HG03342 (cell line): ENCODE measurements around the gene APRT.

Experiments used
- ATAC-seq: cut with Tn5 transposase; IDR thresholded peaks from one replicate; pipeline ENCODE4 v1.9.1; 2021; ENCODE audit warnings: mild to moderate bottlenecking, moderate library complexity; ENCODE audit not compliant: unreplicated experiment

The APRT gene

GRCh38 chr16:88760424-88761142 is 51.1 kb downstream of the APRT start:
- no peak for ATAC-seq

- no peak for ATAC-seq
Observed at GRCh38 chr16:88759976-88760350, 51.8 kb downstream of the APRT start.
